Ishikawa (cell line): ENCODE measurements around the gene SUMO3.

Experiments used
- EGR1 ChIP-seq: IDR thresholded peaks from 2 replicates; pipeline ENCODE4 v1.6.1; 2012
- MAX ChIP-seq: IDR thresholded peaks from 2 replicates; pipeline ENCODE4 v1.6.1; 2012
- RAD21 ChIP-seq: IDR thresholded peaks from 2 replicates; pipeline ENCODE4 v1.6.1; 2012; ENCODE audit warnings: low read depth
- TAF1 ChIP-seq: IDR thresholded peaks from 2 replicates; pipeline ENCODE4 v1.6.1; 2012; ENCODE audit warnings: low read depth, mild to moderate bottlenecking
- YY1 ChIP-seq: IDR thresholded peaks from 2 replicates; pipeline ENCODE4 v1.6.1; 2012; ENCODE audit warnings: low read depth

- TF ChIP-seq MAX (no peak), TAF1 (no peak), YY1 (no peak), RAD21 (no peak), EGR1 (no peak)
These were observed 40.9 kb upstream of the SUMO3 start for GRCh38 chr21:44858791-44859190.
